GM19455 (cell line): Measurements from ENCODE around the gene CD9.

ENCODE experiments used
- ATAC-seq: cut with Tn5 transposase; IDR thresholded peaks from one replicate; pipeline ENCODE4 v1.9.1; 2021; ENCODE audit not compliant: unreplicated experiment

The CD9 gene

GRCh38 chr12:6218347-6218925 lies 18.2 kb downstream of the CD9 start:
- ATAC-seq, result no peak

- no peak for ATAC-seq
These were observed 19.8 kb downstream of the CD9 start for GRCh38 chr12:6219980-6220379.

- ATAC-seq, result no peak
These were observed 20.9 kb downstream of the CD9 start for GRCh38 chr12:6221146-6221545.

GRCh38 chr12:6222078-6222654 lies 22.0 kb downstream of the CD9 start:
- ATAC-seq, result no peak

- ATAC-seq, result no peak
These were observed 23.3 kb downstream of the CD9 start for GRCh38 chr12:6223545-6223944.

- ATAC-seq, result no peak
These were observed 24.4 kb downstream of the CD9 start for GRCh38 chr12:6224550-6224949.

- no peak for ATAC-seq
These were observed 25.4 kb downstream of the CD9 start for GRCh38 chr12:6225630-6226001.

GRCh38 chr12:6226002-6226678 lies 25.9 kb downstream of the CD9 start:
- ATAC-seq, result no peak

GRCh38 chr12:6226679-6227051 lies 26.5 kb downstream of the CD9 start:
- no peak for ATAC-seq

- no peak for ATAC-seq
These were observed 28.5 kb downstream of the CD9 start for GRCh38 chr12:6228535-6229223.

- no peak for ATAC-seq
These were observed 29.3 kb downstream of the CD9 start for GRCh38 chr12:6229224-6230218.

- ATAC-seq, result peak; percentile 61
These were observed 30.3 kb downstream of the CD9 start for GRCh38 chr12:6230321-6231110.

- no peak for ATAC-seq
These were observed 31.4 kb downstream of the CD9 start for GRCh38 chr12:6231359-6232268.

- no peak for ATAC-seq
These were observed 33.1 kb downstream of the CD9 start for GRCh38 chr12:6233121-6233971.

- no peak for ATAC-seq
These were observed 34.0 kb downstream of the CD9 start for GRCh38 chr12:6234214-6234613.

- no peak for ATAC-seq
These were observed 34.7 kb downstream of the CD9 start for GRCh38 chr12:6234906-6235305.

- no peak for ATAC-seq
These were observed 35.3 kb downstream of the CD9 start for GRCh38 chr12:6235499-6235898.
